ENCODE measurements around the gene COMMD9. TPM values are rescaled to one million over a fixed set of nuclear protein-coding genes. Genes with fewer than 3 reads are reported as not detected.

The COMMD9 gene
- total RNA-seq, 1 experiment from 2014 or later: 70.8 TPM

GRCh38 chr11:36313750-36314433 is 24.7 kb upstream of the COMMD9 start:
- no peaks in the 10 kb centered on the region for H3K27me3 ChIP-seq (ENCODE audit: low read length)
- H3K4me2 ChIP-seq (ENCODE audit: low read length): no peak overlapping the region
- H3F3A ChIP-seq (ENCODE audit: low read length, unreplicated experiment): no peaks in the 10 kb centered on the region
- ATAC-seq: no peak
- H2AFZ ChIP-seq (ENCODE audit: low read length): no peak overlapping the region
- H3K79me2 ChIP-seq (ENCODE audit: low read length): no peaks in the 10 kb centered on the region
- H3K36me3 ChIP-seq (ENCODE audit: low read depth, low read length): no peaks in the 10 kb centered on the region
- no peak overlapping the region for H3K27ac ChIP-seq (ENCODE audit: low read length)
- H4K20me1 ChIP-seq (ENCODE audit: low read length): no peaks in the 10 kb centered on the region
- intact Hi-C loops (cut with micrococcal nuclease): no loop called here
- peaks cover 50% of the 10 kb centered on the region for H3K4me1 ChIP-seq (ENCODE audit: insufficient read depth, low read length)
- no peak for DNase-seq
- no peak overlapping the region for H3K9ac ChIP-seq (ENCODE audit: low read length)
- ChIA-PET POLR2A (ENCODE audit: unreplicated experiment) (no interaction called here), CTCF (no interaction called here)
- no peaks in the 10 kb centered on the region for H3K9me2 ChIP-seq (replicated peaks; ENCODE audit: low read length)
- BruUV-seq (replicated peaks): no TSS peak
- H3K9me3 ChIP-seq (ENCODE audit: low read length): no peaks in the 10 kb centered on the region
- TF ChIP-seq EZH2phosphoT487 (IDR thresholded peaks at IDR 0.05; ENCODE audit: borderline replicate concordance, low read length): no peak
- no peak for TF ChIP-seq EZH2 (IDR thresholded peaks at IDR 0.05; ENCODE audit: low read length, unreplicated experiment)
- TF ChIP-seq CTCF (conservative IDR thresholded peaks at IDR 0.05; ENCODE audit: low read depth, low read length): no peak
- no peak overlapping the region for H3K4me3 ChIP-seq (ENCODE audit: low read length)

GRCh38 chr11:36312611-36313472 is 23.6 kb upstream of the COMMD9 start:
- POLR2A ChIA-PET (ENCODE audit: unreplicated experiment): no interaction called here
- no peaks in the 10 kb centered on the region for H3K79me2 ChIP-seq (ENCODE audit: low read length)
- no TSS peak for BruUV-seq (replicated peaks)

More at GRCh38 chr11:36312611-36313472, 23.6 kb upstream of the COMMD9 start:
- Histone ChIP-seq H3K27me3 (ENCODE audit: low read length) (no peaks in the 10 kb centered on the region), H3K9me2 (replicated peaks; ENCODE audit: low read length) (no peaks in the 10 kb centered on the region), H3K4me2 (ENCODE audit: low read length) (peak overlapping the region; percentile 57), H3K4me3 (ENCODE audit: low read length) (no peak overlapping the region), H3K9ac (ENCODE audit: low read length) (no peak overlapping the region), H2AFZ (ENCODE audit: low read length) (no peak overlapping the region), H3K9me3 (ENCODE audit: low read length) (no peaks in the 10 kb centered on the region), H3K27ac (ENCODE audit: low read length) (peak overlapping the region; percentile 80), H4K20me1 (ENCODE audit: low read length) (no peaks in the 10 kb centered on the region), H3K36me3 (ENCODE audit: low read depth, low read length) (no peaks in the 10 kb centered on the region), H3F3A (ENCODE audit: low read length, unreplicated experiment) (no peaks in the 10 kb centered on the region), H3K4me1 (ENCODE audit: insufficient read depth, low read length) (peaks cover 46% of the 10 kb centered on the region)
- ATAC-seq: peak; percentile 79
- TF ChIP-seq EZH2phosphoT487 (IDR thresholded peaks at IDR 0.05; ENCODE audit: borderline replicate concordance, low read length) (no peak), EZH2 (IDR thresholded peaks at IDR 0.05; ENCODE audit: low read length, unreplicated experiment) (no peak), CTCF (conservative IDR thresholded peaks at IDR 0.05; ENCODE audit: low read depth, low read length) (no peak)
- CTCF ChIA-PET: interaction anchor here (0.8 kb wide), 1 partner anchor 166 kb away, joined by 6 read pairs; no protein-coding TSS in a partner anchor
- intact Hi-C loops (cut with micrococcal nuclease): no loop called here
- peak; percentile 90 for DNase-seq
